HG03103 (cell line): ENCODE results near the gene ADARB1.

Source experiments
- ATAC-seq: cut with Tn5 transposase; IDR thresholded peaks from one replicate; pipeline ENCODE4 v1.9.1; 2021; ENCODE audit warnings: low read depth; ENCODE audit not compliant: unreplicated experiment

The ADARB1 gene

GRCh38 chr21:45074818-45075595 is 627 bp downstream of the ADARB1 start:
- no peak for ATAC-seq

- no peak for ATAC-seq
These were observed 1.3 kb downstream of the ADARB1 start for GRCh38 chr21:45075596-45076244.

- ATAC-seq, result no peak
These were observed 1.9 kb downstream of the ADARB1 start for GRCh38 chr21:45076245-45076711.

DNA sequence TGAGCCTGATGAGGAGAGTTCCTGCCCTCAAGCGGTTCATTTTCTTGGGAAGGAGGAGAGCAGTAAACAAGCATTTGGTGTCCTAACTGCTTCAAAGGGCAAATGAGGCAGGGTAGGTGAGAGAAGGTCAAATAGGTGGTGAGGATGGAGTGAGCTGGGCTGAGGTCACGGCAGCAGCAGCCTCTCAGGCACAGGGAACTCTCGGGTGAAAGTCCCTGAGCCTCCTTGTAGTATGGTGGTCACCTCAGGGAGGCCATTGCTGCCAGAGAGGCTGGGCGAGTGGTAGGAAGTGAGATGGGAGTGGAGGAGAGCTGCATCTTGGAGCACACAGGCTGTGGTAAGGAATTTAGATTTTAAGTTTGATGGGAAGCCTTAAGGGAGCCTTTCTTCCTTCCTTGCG is 4.0 kb downstream of the ADARB1 start:
- ATAC-seq, result no peak

DNA sequence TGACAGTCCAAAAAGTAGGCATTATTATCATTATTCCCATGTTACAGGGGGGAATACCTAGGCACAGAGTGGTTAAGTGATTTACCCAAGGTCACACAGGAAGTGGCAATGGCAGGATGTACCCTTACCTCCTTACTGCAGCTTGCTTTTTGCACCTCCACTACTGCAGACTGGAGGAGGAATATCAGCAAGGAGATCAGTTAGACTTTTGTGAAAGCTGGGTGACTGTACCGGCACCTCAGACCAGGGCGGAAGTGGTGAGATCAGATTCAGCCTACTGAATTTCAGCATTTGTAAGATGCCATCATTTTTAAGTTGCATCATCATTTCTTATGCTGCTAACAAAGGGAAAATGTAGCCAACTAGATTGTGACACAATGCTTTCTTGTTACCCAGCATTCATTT is 4.5 kb downstream of the ADARB1 start:
- no peak for ATAC-seq

DNA sequence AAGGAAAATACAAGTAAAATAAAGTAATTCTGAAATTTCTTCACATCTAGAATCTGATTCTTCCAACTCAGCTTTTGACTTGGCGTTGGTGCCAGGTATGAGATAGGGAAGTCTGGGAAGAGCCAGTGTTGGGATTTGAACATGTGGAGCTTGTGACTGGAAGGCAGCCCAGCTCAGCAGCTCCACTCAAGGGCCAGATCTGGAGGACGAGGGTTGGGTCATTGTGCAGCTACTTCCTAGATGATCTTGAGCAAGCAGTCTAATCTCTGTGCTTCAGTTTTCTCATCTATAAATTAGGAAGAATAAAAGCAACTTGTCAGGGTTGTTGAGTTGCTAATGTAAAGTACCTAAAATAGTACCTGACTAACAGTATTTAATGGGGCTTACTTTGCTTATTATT is 5.0 kb downstream of the ADARB1 start:
- ATAC-seq, result no peak

GRCh38 chr21:45080232-45080631 is 5.9 kb downstream of the ADARB1 start:
- ATAC-seq, result no peak

DNA sequence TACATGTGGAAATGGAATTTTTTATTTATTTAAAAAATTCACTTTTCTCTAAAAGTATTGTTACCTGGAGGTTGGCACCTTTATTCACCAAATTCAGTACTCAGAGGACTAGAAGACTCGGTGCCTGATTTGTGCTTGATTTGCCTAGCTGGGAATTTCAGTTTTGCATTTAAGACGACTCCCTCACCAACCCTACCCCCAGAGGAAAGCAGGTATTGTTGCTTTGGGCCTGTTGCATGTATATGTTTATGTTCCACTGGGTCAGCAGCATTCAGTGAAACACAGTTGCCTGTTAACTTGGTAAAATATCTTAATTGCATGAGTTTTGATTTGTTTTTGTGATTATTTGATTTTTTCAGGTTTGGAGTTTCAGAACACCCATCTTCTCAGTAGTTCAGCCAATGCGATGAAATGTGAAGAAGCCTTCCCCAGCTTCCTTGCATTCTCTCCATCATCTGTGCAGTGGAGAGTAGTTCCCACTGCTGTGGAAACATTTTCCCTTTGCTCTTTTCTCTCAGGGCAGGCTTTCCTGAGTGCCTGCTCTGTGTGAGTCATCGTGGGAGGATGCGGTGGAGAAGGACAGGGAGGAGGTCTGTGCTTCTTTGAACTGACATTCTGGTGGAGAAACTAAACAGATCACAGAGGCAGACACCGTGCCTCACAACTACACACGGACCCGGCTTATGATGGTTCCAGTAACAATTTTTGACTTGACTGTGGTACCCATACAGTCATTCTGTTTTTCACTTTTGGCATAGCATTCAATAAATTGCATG is 6.4 kb downstream of the ADARB1 start:
- no peak for ATAC-seq

- ATAC-seq, result no peak
These were observed 7.3 kb downstream of the ADARB1 start for GRCh38 chr21:45081636-45082035.

GRCh38 chr21:45082736-45083135 is 8.4 kb downstream of the ADARB1 start:
- no peak for ATAC-seq

GRCh38 chr21:45084121-45084520 is 9.7 kb downstream of the ADARB1 start:
- no peak for ATAC-seq

DNA sequence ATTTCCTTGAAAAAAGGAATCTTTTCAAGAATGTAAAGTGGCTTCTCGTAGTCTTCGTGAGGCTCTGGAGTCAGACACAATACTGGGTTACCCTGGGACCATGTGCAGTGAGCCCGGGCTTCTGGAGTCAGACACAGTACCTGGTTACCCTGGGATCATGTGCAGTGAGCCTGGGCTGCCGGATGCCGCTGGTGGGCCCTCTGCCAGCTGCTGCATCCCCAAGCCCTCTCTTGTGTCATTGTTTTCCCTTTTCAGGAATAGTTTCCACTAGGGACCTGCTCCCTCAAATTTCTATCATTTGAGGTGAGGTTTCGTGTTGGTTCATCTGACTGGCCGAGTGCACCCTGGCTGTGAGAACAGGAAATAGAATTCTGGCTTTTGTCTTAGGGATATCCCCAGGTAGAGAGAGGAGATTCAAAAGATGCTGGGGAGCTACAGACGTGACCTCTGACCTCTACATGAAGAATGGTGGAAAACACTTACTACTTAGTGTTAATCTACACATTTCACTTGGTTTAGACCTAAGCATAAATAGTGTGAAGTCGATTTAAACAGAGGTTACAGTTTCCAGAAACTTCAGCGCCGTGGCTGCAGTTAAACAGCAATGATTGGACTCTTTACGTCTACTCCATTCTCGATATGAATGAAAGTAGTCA is 10.6 kb downstream of the ADARB1 start:
- ATAC-seq, result no peak

- no peak for ATAC-seq
These were observed 11.3 kb downstream of the ADARB1 start for GRCh38 chr21:45085700-45086099.

DNA sequence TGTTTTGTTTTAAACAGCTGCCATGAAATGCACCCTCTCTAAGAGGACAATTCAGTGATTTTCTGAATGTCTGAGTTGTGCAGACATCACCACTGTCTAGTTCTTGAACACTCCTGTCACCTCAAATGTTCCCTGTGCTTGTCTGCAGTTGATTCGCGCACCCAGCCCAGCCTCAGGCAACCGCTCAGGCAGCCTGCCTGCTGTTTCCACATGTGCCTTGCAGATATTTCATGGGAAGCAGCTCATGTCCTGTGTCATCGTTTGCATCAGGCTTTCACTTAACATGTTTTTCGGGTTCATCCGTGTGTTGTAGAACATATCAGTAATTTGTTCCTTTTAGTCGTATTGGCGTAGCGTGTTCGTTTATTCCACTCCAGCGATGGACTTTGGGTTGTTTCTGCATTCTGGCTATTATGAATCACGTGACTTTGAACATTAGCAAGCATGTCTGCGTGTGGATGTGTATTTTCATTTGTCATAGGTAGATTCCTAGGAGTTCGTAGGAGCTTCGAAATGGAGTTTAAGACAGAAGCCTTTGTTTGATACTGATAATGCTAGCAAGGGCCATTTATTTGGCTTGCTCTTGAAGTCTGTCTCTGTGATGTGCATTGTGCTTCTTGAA is 12.1 kb downstream of the ADARB1 start:
- ATAC-seq, result no peak

DNA sequence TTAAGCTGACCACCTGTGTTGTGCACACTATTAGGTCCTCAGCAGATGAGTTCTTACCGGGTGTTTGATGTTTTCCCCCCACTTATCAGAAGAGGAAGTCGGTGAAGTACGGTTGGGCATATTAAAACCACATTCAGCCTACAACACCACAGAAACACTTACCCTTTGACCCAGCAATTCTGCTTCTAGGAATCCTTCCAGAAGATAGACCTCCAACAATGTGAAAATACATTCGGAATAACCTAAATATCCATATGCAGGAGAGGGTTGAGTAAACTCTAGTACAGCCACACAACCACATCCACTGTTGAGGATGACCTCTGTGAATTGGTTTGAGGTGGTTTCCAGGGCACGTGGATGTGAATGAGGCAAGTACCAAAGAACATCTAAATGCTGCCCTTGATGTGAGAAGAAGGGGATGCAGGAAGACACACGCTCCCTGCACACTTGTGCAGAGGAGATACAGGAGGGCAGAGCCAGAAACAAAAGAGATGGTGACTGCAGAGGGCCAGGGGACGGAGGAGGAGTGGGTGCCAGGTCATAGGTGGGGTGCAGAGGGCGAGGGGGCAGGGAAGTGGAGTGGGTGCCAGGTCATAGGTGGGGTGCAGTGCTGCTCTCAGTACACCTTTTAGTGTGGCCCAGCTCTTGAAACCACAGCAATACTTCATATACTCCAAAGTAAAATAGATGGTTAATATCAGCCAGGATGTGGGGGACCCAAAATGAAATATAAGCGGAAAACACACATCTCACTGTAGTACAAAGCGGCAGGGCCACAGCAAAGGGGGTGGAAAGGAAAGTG is 12.8 kb downstream of the ADARB1 start:
- ATAC-seq, result no peak

GRCh38 chr21:45088116-45088515 is 13.7 kb downstream of the ADARB1 start:
- no peak for ATAC-seq

DNA sequence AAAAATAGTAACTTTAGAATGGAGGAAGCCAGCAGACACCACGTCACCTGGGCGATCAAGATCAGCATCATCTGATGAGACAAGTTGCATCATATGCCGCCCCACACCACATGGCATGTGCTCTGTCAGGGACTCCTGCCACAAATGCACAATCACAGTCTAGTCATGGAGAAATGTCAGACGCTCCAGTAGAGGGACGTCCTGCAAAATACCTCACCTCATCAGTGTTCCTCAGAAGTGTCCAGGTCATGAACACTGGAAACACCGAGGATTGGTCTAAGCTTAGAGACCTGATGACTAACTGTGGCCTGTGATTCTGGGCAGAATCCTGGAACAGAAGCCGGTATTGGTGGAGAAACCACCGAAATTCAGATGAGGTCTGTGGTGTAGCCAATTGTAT is 14.3 kb downstream of the ADARB1 start:
- ATAC-seq, result no peak

- ATAC-seq, result no peak
These were observed 15.6 kb downstream of the ADARB1 start for GRCh38 chr21:45089964-45090363.

DNA sequence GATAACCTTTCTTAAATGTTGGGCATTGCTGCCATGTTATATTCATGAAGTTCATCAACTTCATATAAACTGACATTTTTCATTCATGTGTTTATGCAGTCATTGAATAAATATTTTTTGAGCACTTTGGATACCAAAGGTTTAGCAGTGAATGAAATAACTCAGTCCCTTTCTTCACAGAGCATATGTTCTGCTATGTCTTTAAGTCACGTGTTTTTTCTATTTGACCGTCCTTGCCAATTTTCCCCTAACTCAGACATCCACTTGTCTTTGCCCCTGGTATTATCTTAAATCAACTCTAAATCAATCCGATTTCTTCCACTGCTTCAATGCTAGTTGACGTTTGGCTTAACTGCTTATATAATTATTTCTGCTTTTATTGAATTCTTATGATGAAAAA is 16.6 kb downstream of the ADARB1 start:
- no peak for ATAC-seq
